ELF-1 (cell line): ENCODE results near the gene KCTD8.

Experiments used
- DNase-seq: peaks from one replicate; pipeline ENCODE4 v3.0.0-alpha.2; 2016; ENCODE audit warnings: low read depth, low spot score

KCTD8 gene

GRCh38 chr4:44162538-44163270 is 285.9 kb downstream of the KCTD8 start:
- DNase-seq: no peak

GRCh38 chr4:44161756-44162155 is 286.9 kb downstream of the KCTD8 start:
- no peak for DNase-seq

GRCh38 chr4:44160776-44161367 is 287.7 kb downstream of the KCTD8 start:
- DNase-seq: no peak

DNA sequence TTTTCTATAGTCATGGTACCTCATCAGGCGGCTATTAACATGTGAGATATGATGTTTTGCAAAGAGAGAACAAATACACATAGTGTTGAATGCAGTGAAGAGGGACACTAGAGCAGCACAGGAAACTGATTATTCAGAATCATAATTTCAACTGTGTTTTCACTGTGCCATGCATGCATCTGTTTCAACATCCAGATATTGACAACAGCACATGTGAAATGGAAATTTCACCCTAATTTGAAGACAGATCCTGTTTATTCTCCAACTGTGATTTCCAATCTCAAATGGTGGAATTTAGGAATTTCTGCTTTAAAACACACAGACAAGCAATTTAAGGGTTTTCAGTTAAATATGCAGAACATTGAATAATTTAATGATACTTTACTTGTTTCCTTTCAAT is 288.6 kb downstream of the KCTD8 start:
- DNase-seq: no peak

GRCh38 chr4:44157611-44158277 is 290.9 kb downstream of the KCTD8 start:
- DNase-seq: no peak

DNA sequence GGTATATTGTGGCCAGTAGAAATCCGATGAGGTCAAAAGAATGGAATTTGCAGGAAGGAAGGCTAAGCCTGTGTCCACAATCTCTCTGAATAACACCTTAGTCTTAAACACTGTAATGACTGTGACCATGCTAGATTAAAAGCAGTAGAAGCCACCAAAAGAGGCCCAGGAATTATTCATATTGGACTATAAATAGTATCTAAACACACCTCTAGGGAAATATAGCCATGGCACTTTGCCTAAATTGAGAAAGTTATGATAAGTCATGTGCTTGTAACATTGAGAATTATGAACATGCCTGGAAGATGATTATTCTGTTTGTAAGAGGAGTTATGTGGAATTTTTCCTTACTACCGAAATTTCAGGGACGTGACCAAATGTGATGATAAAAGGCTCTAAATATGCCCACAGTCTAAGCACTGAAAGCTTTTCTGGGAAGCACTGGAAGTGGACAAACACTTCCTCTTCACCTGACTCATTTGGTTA is 298.5 kb downstream of the KCTD8 start:
- DNase-seq: no peak

- no peak for DNase-seq
Observed at GRCh38 chr4:44149282-44149681, 299.3 kb downstream of the KCTD8 start.

DNA sequence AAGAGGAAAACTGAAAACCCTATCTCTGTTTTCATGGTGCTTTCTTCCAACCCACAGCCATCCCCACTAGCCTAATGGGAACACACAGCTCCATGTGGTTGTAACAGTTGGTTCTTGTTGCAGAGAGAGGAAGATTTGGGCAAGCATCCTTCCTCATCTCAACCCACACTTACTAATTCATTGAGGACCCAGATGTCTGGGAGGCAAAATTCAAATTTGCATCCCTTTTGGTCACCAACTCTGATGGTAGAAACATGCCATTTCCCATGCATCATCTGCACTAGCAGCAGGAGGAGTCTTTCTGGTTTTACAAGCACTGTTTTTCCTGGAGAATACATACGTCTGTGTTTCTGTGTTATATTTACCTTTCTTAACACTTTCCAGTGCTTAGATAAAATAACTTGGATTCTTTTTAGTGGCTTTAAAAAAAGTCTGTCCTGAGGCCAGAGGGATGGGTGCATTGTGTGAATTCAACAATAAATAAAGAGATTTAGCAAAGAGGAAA is 301.0 kb downstream of the KCTD8 start:
- DNase-seq: no peak

DNA sequence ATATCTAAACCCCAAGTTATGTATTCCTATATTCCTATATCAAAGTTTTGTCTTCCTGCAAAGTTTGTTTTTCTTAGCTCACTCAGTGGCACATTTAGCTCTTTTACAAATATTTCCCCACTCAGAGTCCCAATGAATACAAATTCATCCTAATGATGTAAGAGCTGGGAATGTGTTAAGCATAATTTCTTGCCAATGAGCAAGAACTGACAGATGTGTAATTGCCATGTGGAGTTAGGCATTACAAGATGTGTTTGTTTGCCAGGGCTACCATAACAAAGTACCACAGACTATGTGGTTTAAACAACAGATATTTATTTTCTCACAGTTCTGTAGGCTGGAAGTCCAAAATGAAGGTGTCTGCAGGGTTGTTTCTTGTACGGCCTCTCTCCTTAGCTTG is 302.1 kb downstream of the KCTD8 start:
- no peak for DNase-seq

DNA sequence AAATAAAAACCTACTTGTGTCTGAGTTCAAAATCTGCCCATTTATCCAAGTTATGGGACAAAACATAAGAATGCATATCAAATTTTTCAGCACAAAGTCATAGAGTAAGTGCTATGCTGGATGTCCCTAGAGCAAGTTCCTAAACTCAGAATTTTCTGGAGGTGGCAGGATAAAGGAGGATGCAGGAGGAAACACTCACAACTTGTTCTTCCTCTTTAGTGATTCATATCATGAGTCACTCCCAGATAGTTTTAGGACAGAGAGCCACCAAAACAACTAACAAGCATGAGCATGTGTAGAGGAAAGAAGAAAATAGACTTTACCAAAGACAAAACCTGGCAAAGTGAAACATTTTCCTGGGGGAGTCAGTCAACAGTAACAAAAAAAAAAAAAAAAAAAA is 302.7 kb downstream of the KCTD8 start:
- DNase-seq: no peak

GRCh38 chr4:44132526-44132925 is 316.1 kb downstream of the KCTD8 start:
- no peak for DNase-seq
